HEK293T (cell line): ENCODE data around the gene FAM47E.
A peak's percentile ranks its signal among the peaks of the same experiment; 100 is the strongest.

Experiments
- CTCF ChIA-PET: fragments of 350-600 bp; formaldehyde crosslinking; extraction: SDS; loops from one replicate; lab custom pipeline; 2021; ENCODE audit warnings: antibody characterized with exemption, inconsistent platforms; lab: Yijun Ruan, JAX
- POLR2A ChIA-PET: fragments of 350-600 bp; formaldehyde crosslinking; extraction: SDS; loops from one replicate; lab custom pipeline; 2020; ENCODE audit warnings: antibody characterized with exemption, inconsistent platforms; lab: Yijun Ruan, JAX
- DNase-seq: peaks from one replicate; pipeline ENCODE4 v3.0.0; 2012; ENCODE audit warnings: mixed read lengths; ENCODE audit errors: extremely low spot score
- ARNT ChIP-seq: fragments of 450-650 bp; IDR thresholded peaks from 2 replicates; pipeline ENCODE4 v1.6.1; 2017; ENCODE audit warnings: mild to moderate bottlenecking
- BHLHE40 ChIP-seq: fragments of 450-650 bp; IDR thresholded peaks from 2 replicates; pipeline ENCODE4 v1.6.1; 2016; ENCODE audit warnings: mild to moderate bottlenecking, moderate library complexity, borderline replicate concordance
- CTBP1 ChIP-seq: fragments of 450-650 bp; IDR thresholded peaks from 2 replicates; pipeline ENCODE4 v1.6.1; 2016; ENCODE audit warnings: borderline replicate concordance
- ELF4 ChIP-seq: fragments of 450-650 bp; IDR thresholded peaks from 2 replicates; pipeline ENCODE4 v1.6.1; 2017; ENCODE audit warnings: antibody characterized with exemption
- FOXA1 ChIP-seq: fragments of 450-650 bp; IDR thresholded peaks from 2 replicates; pipeline ENCODE4 v1.6.1; 2016; ENCODE audit warnings: mild to moderate bottlenecking
- FOXK2 ChIP-seq: fragments of 450-650 bp; IDR thresholded peaks from 2 replicates; pipeline ENCODE4 v1.6.1; 2016; ENCODE audit warnings: mild to moderate bottlenecking
- FOXM1 ChIP-seq: fragments of 450-650 bp; IDR thresholded peaks from 2 replicates; pipeline ENCODE4 v1.6.1; 2017; ENCODE audit warnings: mild to moderate bottlenecking, borderline replicate concordance
- HDGF ChIP-seq: fragments of 450-650 bp; IDR thresholded peaks from 2 replicates; pipeline ENCODE4 v1.6.1; 2017; ENCODE audit warnings: antibody characterized with exemption, borderline replicate concordance
- L3MBTL2 ChIP-seq: fragments of 450-650 bp; conservative IDR thresholded peaks from 2 replicates; pipeline ENCODE4 v1.6.1; 2016; ENCODE audit warnings: mild to moderate bottlenecking
- LEF1 ChIP-seq: fragments of 450-650 bp; IDR thresholded peaks from 2 replicates; pipeline ENCODE4 v1.6.1; 2017; ENCODE audit warnings: mild to moderate bottlenecking, borderline replicate concordance
- NFRKB ChIP-seq: fragments of 450-650 bp; IDR thresholded peaks from 2 replicates; pipeline ENCODE4 v1.6.1; 2016; ENCODE audit warnings: mild to moderate bottlenecking, moderate library complexity
- SP1 ChIP-seq: fragments of 450-650 bp; IDR thresholded peaks from 2 replicates; pipeline ENCODE4 v1.6.1; 2017
- SUZ12 ChIP-seq: fragments of 450-650 bp; IDR thresholded peaks from 2 replicates; pipeline ENCODE4 v1.6.1; 2016; ENCODE audit warnings: mild to moderate bottlenecking
- TARDBP ChIP-seq: fragments of 450-650 bp; IDR thresholded peaks from 2 replicates; pipeline ENCODE4 v1.6.1; 2016
- ZNF384 ChIP-seq: fragments of 450-650 bp; IDR thresholded peaks from 2 replicates; pipeline ENCODE4 v1.6.1; 2016
- TF ChIP-seq, protein P1 (sequence below): fragments of 450-650 bp; IDR thresholded peaks from 2 replicates; pipeline ENCODE4 v1.6.1; 2016

FAM47E gene

DNA sequence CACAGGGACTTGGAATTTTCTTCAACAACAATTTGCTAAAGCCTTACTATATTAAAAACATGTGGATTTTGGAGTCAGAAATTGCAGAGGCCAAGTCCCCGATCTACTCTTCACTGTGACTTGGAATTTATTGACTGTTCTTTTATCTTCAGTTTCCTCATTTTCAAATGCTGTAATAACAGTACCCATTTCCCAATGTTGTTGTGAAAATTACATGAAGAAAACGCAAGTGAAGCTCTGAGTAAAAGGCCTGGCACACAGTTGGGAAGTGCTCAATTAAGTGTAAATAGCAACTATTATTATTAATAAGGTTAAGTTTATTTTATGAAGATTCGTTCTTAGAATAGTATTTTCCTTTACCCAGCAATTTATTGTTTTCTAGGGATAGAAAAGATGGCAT, 70.7 kb downstream of the FAM47E start:
- ChIA-PET POLR2A (no interaction called here), CTCF (no interaction called here)
- no peak for TF ChIP-seq LEF1
- TF ChIP-seq CTBP1: no peak
- TF ChIP-seq SP1: no peak
- TF ChIP-seq, protein P1, sequence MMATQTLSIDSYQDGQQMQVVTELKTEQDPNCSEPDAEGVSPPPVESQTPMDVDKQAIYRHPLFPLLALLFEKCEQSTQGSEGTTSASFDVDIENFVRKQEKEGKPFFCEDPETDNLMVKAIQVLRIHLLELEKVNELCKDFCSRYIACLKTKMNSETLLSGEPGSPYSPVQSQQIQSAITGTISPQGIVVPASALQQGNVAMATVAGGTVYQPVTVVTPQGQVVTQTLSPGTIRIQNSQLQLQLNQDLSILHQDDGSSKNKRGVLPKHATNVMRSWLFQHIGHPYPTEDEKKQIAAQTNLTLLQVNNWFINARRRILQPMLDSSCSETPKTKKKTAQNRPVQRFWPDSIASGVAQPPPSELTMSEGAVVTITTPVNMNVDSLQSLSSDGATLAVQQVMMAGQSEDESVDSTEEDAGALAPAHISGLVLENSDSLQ: no peak
- no peak for TF ChIP-seq ZNF384
- TF ChIP-seq FOXA1: no peak
- no peak for TF ChIP-seq L3MBTL2
- TF ChIP-seq TARDBP: no peak
- TF ChIP-seq FOXK2: no peak
- TF ChIP-seq ELF4: no peak
- no peak for TF ChIP-seq NFRKB
- no peak for TF ChIP-seq HDGF
- no peak for TF ChIP-seq FOXM1
- no peak for TF ChIP-seq ARNT
- TF ChIP-seq SUZ12: no peak
- TF ChIP-seq BHLHE40: no peak
- DNase-seq: no peak

DNA sequence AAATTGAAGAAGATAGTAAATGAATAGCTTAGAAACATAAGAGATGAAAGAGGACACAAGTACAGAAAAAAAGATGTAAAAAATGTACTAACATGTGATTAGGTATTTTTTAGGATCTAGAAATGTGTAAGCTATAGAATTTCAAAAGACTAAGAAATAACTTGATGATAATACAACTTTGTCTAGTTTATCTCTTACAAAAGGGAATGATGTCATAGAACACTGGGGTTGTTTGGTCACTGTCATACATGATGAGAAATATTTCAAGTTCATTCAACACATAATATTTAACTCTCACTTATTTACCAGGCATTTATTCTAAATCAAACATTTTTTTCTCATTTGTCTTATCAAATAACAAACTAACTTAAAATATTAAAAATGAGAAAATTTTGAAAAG, 73.6 kb downstream of the FAM47E start:
- POLR2A ChIA-PET: no interaction called here

DNA sequence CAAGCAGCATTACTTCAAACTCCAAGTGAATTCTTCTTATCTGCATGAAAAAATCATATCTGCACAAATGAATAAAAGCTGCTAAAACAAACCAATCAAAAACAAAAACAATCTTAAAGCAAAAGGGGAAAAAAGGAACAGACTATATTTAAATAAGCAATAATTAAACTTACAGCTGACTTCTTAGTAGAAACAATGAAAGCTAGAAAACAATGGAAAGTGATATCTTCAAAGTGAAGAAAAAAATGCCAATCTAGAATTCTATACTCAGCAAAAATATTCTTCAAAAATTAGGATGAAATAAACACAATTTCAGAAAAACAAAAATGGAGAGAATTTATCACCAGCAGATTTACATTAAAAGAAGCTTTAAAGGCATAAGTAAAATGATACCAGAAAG, 75.0 kb downstream of the FAM47E start:
- ChIA-PET CTCF (interaction anchor here (1.2 kb wide), 1 partner anchor 21 kb away, joined by 3 read pairs; no protein-coding TSS in a partner anchor), POLR2A (no interaction called here)
- TF ChIP-seq ZNF384 (peak; percentile 36; the same call in 1 of the 2 replicates), ELF4 (no peak)
- no peak for DNase-seq

More for the DNA sequence above, 73.6 kb downstream of the FAM47E start:
- CTCF ChIA-PET: no interaction called here
- DNase-seq: no peak
- TF ChIP-seq NFRKB (no peak), CTBP1 (no peak), ELF4 (no peak), TARDBP (no peak), FOXK2 (no peak), ZNF384 (no peak), FOXM1 (no peak)
- TF ChIP-seq, protein P1: no peak
